ENCODE data around the gene ETV6.
A peak's percentile ranks its signal among the peaks of the same experiment; 100 is the strongest.

The ETV6 gene

GRCh38 chr12:11741434-11742092 is 92.1 kb downstream of the ETV6 start:
- no peak for DNase-seq (ENCODE audit: low spot score)

GRCh38 chr12:11743423-11744409 is 94.2 kb downstream of the ETV6 start:
- no peak for DNase-seq (ENCODE audit: low spot score)

- DNase-seq (ENCODE audit: low spot score) = no peak
Measured at GRCh38 chr12:11744410-11744801, 94.9 kb downstream of the ETV6 start.

GRCh38 chr12:11745113-11745512 is 95.6 kb downstream of the ETV6 start:
- DNase-seq (ENCODE audit: low spot score) = no peak

- DNase-seq (ENCODE audit: low spot score) = no peak
Measured at GRCh38 chr12:11746024-11746771, 96.7 kb downstream of the ETV6 start.

- no peak for DNase-seq (ENCODE audit: low spot score)
Measured at GRCh38 chr12:11746940-11747716, 97.7 kb downstream of the ETV6 start.

GRCh38 chr12:11747969-11748368 is 98.5 kb downstream of the ETV6 start:
- no peak for DNase-seq (ENCODE audit: low spot score)

- no peak for DNase-seq (ENCODE audit: low spot score)
Measured at GRCh38 chr12:11748903-11749302, 99.4 kb downstream of the ETV6 start.

- no peak for DNase-seq (ENCODE audit: low spot score)
Measured at GRCh38 chr12:11749943-11750690, 100.6 kb downstream of the ETV6 start.

- DNase-seq (ENCODE audit: low spot score) = no peak
Measured at GRCh38 chr12:11752403-11753149, 103.1 kb downstream of the ETV6 start.

- DNase-seq (ENCODE audit: low spot score) = no peak
Measured at GRCh38 chr12:11753150-11753499, 103.7 kb downstream of the ETV6 start.

- DNase-seq (ENCODE audit: low spot score) = peak; percentile 37
Measured at GRCh38 chr12:11753826-11754225, 104.4 kb downstream of the ETV6 start.

- DNase-seq (ENCODE audit: low spot score) = no peak
Measured at GRCh38 chr12:11754256-11754655, 104.8 kb downstream of the ETV6 start.

GRCh38 chr12:11755302-11755930 is 105.9 kb downstream of the ETV6 start:
- DNase-seq (ENCODE audit: low spot score) = peak; percentile 25

GRCh38 chr12:11756022-11756421 is 106.5 kb downstream of the ETV6 start:
- no peak for DNase-seq (ENCODE audit: low spot score)

GRCh38 chr12:11756523-11756922 is 107.0 kb downstream of the ETV6 start:
- no peak for DNase-seq (ENCODE audit: low spot score)

- no peak for DNase-seq (ENCODE audit: low spot score)
Measured at GRCh38 chr12:11757095-11757494, 107.6 kb downstream of the ETV6 start.

GRCh38 chr12:11757531-11757930 is 108.1 kb downstream of the ETV6 start:
- DNase-seq (ENCODE audit: low spot score) = no peak

GRCh38 chr12:11758087-11758486 is 108.6 kb downstream of the ETV6 start:
- no peak for DNase-seq (ENCODE audit: low spot score)
